ENCODE measurements around the gene PCP4L1. TPM values are rescaled to one million over a fixed set of nuclear protein-coding genes. Genes with fewer than 3 reads are reported as not detected.

Gene PCP4L1
- total RNA-seq, 1 donor from 2014 or later, result 0.69 TPM

GRCh38 chr1:161226759-161227158 is 31.8 kb upstream of the PCP4L1 start:
- H3K9ac ChIP-seq, result no peak overlapping the region
- peaks cover 9% of the 10 kb centered on the region for H3K4me1 ChIP-seq
- H3K36me3 Mint-ChIP-seq, result no peaks in the 10 kb centered on the region
- H3K27ac Mint-ChIP-seq, result no peak overlapping the region
- H3K36me3 ChIP-seq, result no peaks in the 10 kb centered on the region
- peak overlapping the region; percentile 70 for H3K4me3 ChIP-seq
- peaks cover 21% of the 10 kb centered on the region for H3K4me1 Mint-ChIP-seq
- no peaks in the 10 kb centered on the region for H3K79me2 ChIP-seq (ENCODE audit: low read depth)
- no peaks in the 10 kb centered on the region for H3K27me3 ChIP-seq
- DNase-seq (ENCODE audit: low spot score), result no peak
- H3K27ac ChIP-seq, result no peak overlapping the region
- H3K9me3 ChIP-seq (ENCODE audit: low read depth), result no peaks in the 10 kb centered on the region
- TF ChIP-seq CTCF (IDR thresholded peaks at IDR 0.05) (no peak), EZH2 (IDR thresholded peaks at IDR 0.05) (no peak), EZH2phosphoT487 (IDR thresholded peaks at IDR 0.05) (no peak)
- peaks cover 13% of the 10 kb centered on the region for H3F3A ChIP-seq (ENCODE audit: low read depth)
- peaks cover 6% of the 10 kb centered on the region for H3K27me3 Mint-ChIP-seq (ENCODE audit: insufficient read depth, low read depth)
- H2AFZ ChIP-seq (replicated peaks), result peak overlapping the region; percentile 84
- no peaks in the 10 kb centered on the region for H3K9me3 Mint-ChIP-seq
- peak overlapping the region; percentile 89 for H3K4me2 ChIP-seq
- H4K20me1 ChIP-seq (ENCODE audit: low read depth), result no peaks in the 10 kb centered on the region
- H3K4me3 Mint-ChIP-seq, result peak overlapping the region; percentile 99

- peak; percentile 91 for DNase-seq (ENCODE audit: low spot score)
- no peak overlapping the region for H3K27ac ChIP-seq
- peaks cover 9% of the 10 kb centered on the region for H3K4me1 ChIP-seq
- no peaks in the 10 kb centered on the region for H3K9me3 ChIP-seq (ENCODE audit: low read depth)
- TF ChIP-seq EZH2 (IDR thresholded peaks at IDR 0.05) (no peak), CTCF (IDR thresholded peaks at IDR 0.05) (peak; percentile 90), EZH2phosphoT487 (IDR thresholded peaks at IDR 0.05) (no peak)
- no peak overlapping the region for H3K9ac ChIP-seq
- no peaks in the 10 kb centered on the region for H3K27me3 ChIP-seq
- H3K79me2 ChIP-seq (ENCODE audit: low read depth), result no peaks in the 10 kb centered on the region
- peaks cover 21% of the 10 kb centered on the region for H3K4me1 Mint-ChIP-seq
- peaks cover 13% of the 10 kb centered on the region for H3F3A ChIP-seq (ENCODE audit: low read depth)
- no peaks in the 10 kb centered on the region for H3K9me3 Mint-ChIP-seq
- H3K4me2 ChIP-seq, result peak overlapping the region; percentile 89
- peaks cover 6% of the 10 kb centered on the region for H3K27me3 Mint-ChIP-seq (ENCODE audit: insufficient read depth, low read depth)
- H3K36me3 Mint-ChIP-seq, result no peaks in the 10 kb centered on the region
- H3K4me3 Mint-ChIP-seq, result peak overlapping the region; percentile 99
- H3K4me3 ChIP-seq, result peak overlapping the region; percentile 70
- H4K20me1 ChIP-seq (ENCODE audit: low read depth), result no peaks in the 10 kb centered on the region
- H2AFZ ChIP-seq (replicated peaks), result peak overlapping the region; percentile 23
- H3K27ac Mint-ChIP-seq, result peak overlapping the region; percentile 11
- H3K36me3 ChIP-seq, result no peaks in the 10 kb centered on the region
Measured at GRCh38 chr1:161227196-161227871, 31.2 kb upstream of the PCP4L1 start.

- H3F3A ChIP-seq (ENCODE audit: low read depth), result peaks cover 13% of the 10 kb centered on the region
- H3K36me3 Mint-ChIP-seq, result no peaks in the 10 kb centered on the region
- H3K27ac Mint-ChIP-seq, result no peak overlapping the region
- no peak overlapping the region for H2AFZ ChIP-seq (replicated peaks)
- H3K27ac ChIP-seq, result no peak overlapping the region
- DNase-seq (ENCODE audit: low spot score), result no peak
- peaks cover 6% of the 10 kb centered on the region for H3K27me3 Mint-ChIP-seq (ENCODE audit: insufficient read depth, low read depth)
- H3K4me1 Mint-ChIP-seq, result peaks cover 21% of the 10 kb centered on the region
- H3K4me3 ChIP-seq, result no peak overlapping the region
- no peak overlapping the region for H3K9ac ChIP-seq
- no peak overlapping the region for H3K4me2 ChIP-seq
- TF ChIP-seq CTCF (IDR thresholded peaks at IDR 0.05) (no peak), EZH2phosphoT487 (IDR thresholded peaks at IDR 0.05) (no peak), EZH2 (IDR thresholded peaks at IDR 0.05) (no peak)
- H3K79me2 ChIP-seq (ENCODE audit: low read depth), result no peaks in the 10 kb centered on the region
- H4K20me1 ChIP-seq (ENCODE audit: low read depth), result no peaks in the 10 kb centered on the region
- H3K4me3 Mint-ChIP-seq, result peak overlapping the region; percentile 99
- H3K27me3 ChIP-seq, result no peaks in the 10 kb centered on the region
- H3K36me3 ChIP-seq, result no peaks in the 10 kb centered on the region
- H3K4me1 ChIP-seq, result peaks cover 9% of the 10 kb centered on the region
- no peaks in the 10 kb centered on the region for H3K9me3 Mint-ChIP-seq
- H3K9me3 ChIP-seq (ENCODE audit: low read depth), result no peaks in the 10 kb centered on the region
Measured at GRCh38 chr1:161228032-161228431, 30.5 kb upstream of the PCP4L1 start.

Measured in neural progenitor cell (in vitro differentiated cells).